Spleen (tissue), 7 donors: Measurements from ENCODE around the gene CETP.

Experiments
- POLR2A ChIP-seq, 3 donors: fragments of 450-650 bp; IDR thresholded peaks; one replicate each; pipeline ENCODE4 v1.5.1; 2017; ENCODE audit warnings: antibody characterized with exemption in 3 of 3, mild to moderate bottlenecking in 1 of 3
- POLR2AphosphoS5 ChIP-seq, 3 donors: sonication (generic); formaldehyde crosslinking; IDR thresholded peaks; one replicate each; pipeline ENCODE4 v1.5.1; 2017; ENCODE audit warnings: antibody characterized with exemption in 3 of 3
- TF ChIP-seq, protein P1 (sequence below), 11 experiments: fragments of 200-600 bp in 7 of 11; fragments of 450-650 bp in 4 of 11; sonication (generic) in 4 of 11; IDR thresholded peaks in 8 of 11; conservative IDR thresholded peaks in 3 of 11; 1 replicate in 7 of 11; 2 replicates in 4 of 11; pipeline versions ENCODE4 v1.4.0 to v1.8.0; 2016 to 2021; ENCODE audit warnings: antibody characterized with exemption in 11 of 11, inconsistent platforms in 4 of 11, mild to moderate bottlenecking in 1 of 11
- donor health status: DM: no; HTN: no; CAD: no; lungs with moderate emphysema.
- donor health status: DM: no; HTN: no; CAD: no.
- donor health status: DM: no; HTN: no; CAD: no.

DNA sequence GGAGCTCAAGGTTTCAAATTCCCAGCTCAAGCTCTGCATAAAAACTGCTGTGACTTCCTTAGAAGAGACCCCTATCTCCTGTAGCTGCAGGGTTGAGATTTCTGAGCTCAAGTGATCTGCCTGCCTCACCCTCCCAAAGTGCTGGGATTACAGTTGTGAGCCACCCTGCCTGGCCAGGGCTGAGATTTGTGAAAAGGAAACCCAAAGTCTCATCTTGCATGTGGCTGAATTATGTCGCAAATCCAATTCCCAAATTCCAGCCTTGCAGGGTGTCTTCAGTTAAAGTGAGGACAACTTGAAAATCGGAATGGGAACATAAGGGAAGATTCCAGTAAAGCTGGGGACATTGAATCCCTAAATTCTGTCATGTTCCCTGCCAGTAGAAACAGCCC is 14.2 kb upstream of the CETP start:
- TF ChIP-seq, protein P1, sequence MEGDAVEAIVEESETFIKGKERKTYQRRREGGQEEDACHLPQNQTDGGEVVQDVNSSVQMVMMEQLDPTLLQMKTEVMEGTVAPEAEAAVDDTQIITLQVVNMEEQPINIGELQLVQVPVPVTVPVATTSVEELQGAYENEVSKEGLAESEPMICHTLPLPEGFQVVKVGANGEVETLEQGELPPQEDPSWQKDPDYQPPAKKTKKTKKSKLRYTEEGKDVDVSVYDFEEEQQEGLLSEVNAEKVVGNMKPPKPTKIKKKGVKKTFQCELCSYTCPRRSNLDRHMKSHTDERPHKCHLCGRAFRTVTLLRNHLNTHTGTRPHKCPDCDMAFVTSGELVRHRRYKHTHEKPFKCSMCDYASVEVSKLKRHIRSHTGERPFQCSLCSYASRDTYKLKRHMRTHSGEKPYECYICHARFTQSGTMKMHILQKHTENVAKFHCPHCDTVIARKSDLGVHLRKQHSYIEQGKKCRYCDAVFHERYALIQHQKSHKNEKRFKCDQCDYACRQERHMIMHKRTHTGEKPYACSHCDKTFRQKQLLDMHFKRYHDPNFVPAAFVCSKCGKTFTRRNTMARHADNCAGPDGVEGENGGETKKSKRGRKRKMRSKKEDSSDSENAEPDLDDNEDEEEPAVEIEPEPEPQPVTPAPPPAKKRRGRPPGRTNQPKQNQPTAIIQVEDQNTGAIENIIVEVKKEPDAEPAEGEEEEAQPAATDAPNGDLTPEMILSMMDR (IDR thresholded peaks at IDR 0.05 in 8 of 11, conservative IDR thresholded peaks at IDR 0.05 in 3 of 11), result no peak
- TF ChIP-seq POLR2A (IDR thresholded peaks at IDR 0.05) (no peak), POLR2AphosphoS5 (IDR thresholded peaks at IDR 0.05) (no peak)
